GM19395 (cell line): ENCODE results near the gene TUT1.
"Not testable (repeated sequence)": the region's sequence is repeated elsewhere in the genome, so short reads cannot be mapped to it uniquely, and the experiment has no call there.

Experiments used
- ATAC-seq: cut with Tn5 transposase; IDR thresholded peaks from one replicate; pipeline ENCODE4 v1.9.1; 2021; ENCODE audit warnings: mild to moderate bottlenecking, moderate library complexity; ENCODE audit not compliant: unreplicated experiment

The TUT1 gene, protein sequence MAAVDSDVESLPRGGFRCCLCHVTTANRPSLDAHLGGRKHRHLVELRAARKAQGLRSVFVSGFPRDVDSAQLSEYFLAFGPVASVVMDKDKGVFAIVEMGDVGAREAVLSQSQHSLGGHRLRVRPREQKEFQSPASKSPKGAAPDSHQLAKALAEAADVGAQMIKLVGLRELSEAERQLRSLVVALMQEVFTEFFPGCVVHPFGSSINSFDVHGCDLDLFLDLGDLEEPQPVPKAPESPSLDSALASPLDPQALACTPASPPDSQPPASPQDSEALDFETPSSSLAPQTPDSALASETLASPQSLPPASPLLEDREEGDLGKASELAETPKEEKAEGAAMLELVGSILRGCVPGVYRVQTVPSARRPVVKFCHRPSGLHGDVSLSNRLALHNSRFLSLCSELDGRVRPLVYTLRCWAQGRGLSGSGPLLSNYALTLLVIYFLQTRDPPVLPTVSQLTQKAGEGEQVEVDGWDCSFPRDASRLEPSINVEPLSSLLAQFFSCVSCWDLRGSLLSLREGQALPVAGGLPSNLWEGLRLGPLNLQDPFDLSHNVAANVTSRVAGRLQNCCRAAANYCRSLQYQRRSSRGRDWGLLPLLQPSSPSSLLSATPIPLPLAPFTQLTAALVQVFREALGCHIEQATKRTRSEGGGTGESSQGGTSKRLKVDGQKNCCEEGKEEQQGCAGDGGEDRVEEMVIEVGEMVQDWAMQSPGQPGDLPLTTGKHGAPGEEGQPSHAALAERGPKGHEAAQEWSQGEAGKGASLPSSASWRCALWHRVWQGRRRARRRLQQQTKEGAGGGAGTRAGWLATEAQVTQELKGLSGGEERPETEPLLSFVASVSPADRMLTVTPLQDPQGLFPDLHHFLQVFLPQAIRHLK

DNA sequence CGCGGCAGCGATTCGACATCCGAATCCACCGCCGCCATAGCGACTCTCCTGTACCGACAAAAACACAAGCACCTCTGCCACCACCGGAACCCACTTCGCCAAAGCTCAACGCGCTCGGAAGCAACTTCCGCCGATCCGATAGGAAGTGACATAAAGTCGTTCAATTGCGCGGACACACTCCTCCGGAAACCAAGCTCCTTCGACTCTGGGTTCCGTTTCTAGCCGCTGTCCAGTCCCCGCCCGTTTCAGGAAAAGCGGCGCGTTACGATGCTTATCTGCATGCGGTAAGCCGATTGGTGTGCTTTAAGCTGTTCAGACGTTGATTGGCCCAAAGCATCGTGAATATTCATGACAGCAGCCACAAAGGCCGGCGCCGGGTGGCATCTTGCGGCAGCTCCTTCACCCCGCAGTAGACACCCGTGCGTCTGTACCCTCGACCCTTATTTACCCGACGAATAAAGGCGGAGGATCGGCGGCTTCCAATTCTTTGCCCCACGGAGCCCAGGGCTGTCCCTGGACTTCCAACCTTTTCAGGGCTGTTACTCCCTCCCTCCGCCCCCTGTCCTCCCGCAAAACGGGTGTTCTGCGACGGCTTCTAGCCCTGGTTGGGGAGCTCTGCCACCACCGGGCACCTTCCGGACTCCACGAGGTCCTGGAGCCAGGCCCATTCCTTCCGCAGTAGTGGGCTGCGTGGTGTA lies at the start of gene TUT1:
Gene TUT1 (minus strand): TSS at position 76 of the 698 bp plus-strand sequence. CDS start 38 bp downstream, at position 38.
- peak; percentile 87 for ATAC-seq

DNA sequence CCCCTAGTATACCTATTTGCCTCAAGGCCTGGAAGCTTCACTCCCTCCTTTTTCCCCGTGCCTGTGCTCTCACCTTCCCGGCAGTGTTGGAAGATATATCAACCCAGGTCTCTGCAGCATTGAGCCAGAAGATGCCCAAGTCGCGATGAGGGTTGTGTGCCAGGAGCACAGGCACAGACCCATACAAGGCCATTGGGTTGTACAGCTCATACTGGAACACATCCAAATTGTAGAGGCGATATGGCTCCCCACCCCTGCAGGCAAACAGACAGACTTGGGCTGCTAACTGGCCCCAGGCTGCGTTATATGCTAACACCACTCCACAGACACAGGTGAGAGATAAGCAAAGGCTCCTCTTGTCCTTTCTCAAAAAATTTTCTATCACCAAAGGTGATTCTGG lies 41.2 kb upstream of the TUT1 start:
- ATAC-seq, result no peak

DNA sequence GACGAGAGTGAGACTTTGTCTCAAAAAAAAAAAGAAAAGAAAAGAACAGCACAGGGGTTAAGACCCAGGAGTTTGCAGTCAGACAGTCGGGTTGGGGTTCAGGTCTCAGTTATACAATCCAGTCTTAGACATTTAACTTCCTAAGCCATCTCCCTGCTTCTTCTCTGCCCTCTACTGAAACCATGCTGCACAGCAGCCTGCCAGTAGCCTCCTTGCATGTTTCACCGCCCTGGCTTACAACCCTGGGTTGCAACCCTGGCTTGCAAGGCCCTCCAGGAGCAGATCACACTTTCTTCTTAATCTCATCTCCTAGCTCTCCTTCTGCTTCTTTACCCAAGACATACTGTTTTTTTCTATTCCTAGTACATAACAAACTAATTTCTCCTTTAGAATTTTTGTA lies 36.4 kb upstream of the TUT1 start:
- no peak for ATAC-seq

DNA sequence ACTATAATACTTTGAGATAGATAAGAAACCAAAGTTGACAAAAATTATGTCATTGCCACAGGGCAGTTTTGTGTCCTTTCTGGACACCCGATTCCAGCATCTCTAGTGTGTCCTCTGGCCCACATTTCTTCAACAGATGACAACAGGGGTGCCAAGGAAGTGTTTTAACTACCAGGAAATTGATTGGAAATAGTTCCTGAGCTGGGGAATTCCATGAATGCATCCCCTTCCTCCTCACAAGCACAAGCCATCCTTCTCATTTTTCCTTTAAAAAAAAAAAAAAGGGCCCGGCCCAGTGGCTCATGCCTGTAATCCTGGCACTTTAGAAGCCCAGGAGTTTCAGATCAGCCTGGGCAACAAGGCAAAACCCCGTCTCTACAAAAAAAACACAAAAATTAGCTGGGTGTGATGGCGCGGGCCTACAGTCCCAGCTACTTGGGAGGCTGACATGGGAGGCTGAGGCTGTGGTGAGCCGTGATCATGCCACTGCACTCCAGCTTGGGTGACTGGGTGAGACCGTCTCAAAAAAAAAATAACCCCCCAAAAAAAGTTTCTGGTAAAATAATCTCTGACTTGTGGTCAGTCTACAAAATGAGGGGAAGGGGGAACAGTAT lies 31.3 kb upstream of the TUT1 start:
- no peak for ATAC-seq

DNA sequence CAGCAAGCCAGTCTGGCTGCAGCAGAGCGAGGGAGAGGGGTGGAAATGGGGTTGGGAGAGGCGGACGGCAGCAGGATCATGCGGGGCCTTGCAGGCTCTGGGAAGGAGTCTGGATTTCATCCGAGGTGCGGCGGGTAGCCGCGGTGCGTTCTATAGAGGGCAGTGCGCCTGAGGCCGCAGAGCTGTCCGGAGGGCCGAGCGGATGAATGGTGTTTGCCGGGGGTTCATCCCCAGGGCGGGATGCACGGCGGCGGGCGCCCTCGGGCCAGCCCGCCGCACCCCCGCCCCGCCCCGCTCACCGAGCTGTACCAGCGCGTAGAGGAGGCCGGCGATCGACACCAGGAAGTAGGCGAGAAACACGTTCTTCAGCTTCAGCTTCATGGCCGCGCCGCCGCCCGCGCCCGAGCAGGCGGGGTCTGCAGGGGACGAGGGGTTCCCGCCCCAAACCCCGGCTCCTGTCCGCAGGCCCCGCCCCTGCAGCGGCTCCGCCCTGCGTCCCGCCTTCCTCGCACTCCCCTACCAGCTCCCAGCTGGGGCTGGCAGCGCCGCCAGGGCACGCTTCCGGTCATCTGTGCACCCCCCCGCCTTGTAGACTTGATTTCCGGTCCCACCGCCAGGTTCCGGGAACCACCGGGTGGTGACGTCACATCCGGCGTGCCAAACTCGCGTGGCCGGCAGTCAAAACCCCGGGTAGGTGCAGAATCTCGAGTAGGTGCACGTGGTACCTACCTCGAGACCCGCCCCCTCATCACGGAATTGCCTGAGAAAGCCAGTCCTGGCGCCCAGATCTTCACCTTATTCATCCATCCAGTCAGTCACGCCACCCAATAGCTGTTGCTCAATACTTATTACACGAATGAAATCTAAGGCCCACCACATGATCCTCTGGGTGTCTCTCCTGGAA lies 30.5 kb upstream of the TUT1 start, which contains the start of gene B3GAT3:
Gene B3GAT3 (minus strand): TSS at position 420 of the 904 bp plus-strand sequence. CDS start 39 bp downstream, at position 381.
- ATAC-seq, result peak; percentile 91

GRCh38 chr11:62621027-62621566 lies 29.8 kb upstream of the TUT1 start:
- ATAC-seq, result no peak

DNA sequence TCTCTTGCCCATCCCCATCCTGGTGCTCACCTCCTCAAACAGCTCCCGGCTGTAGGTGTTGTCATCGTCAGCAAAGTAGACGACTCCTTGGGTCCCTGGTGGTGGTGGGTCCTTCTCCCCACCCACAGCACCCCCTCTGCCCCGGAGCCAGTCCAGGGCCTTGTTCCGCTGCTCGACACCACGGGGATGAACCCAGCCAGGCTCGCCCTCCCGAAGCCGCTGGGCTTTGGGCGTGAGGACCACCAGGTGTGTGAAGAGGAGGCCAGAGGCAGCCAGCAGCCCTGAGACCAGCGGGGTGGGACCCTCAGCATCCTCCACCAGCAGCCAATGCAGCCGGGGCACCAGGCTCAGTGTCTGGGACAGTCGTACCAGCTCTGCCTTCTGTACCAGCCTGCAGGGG lies 25.6 kb upstream of the TUT1 start:
- not testable (repeated sequence) for ATAC-seq

- ATAC-seq, result no peak
Measured at GRCh38 chr11:62615521-62615920, 24.2 kb upstream of the TUT1 start.

DNA sequence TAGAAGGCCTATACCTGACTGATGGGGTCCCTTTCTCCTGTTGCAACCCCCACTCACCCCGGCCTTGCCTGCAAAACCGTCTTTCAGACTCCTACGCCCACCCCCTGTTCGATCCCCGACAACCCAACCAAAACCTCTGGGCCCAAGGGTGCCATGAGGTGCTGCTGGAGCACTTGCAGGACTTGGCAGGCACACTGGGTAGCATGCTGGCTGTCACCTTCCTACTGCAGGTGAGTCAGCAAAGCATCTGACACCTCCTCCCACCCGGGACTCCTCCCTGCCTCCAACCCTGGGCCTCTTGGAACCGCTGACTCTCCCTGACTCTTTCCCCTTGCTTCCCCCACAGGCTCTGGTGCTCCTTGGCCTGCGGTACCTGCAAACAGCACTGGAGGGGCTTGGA lies 23.0 kb upstream of the TUT1 start:
- ATAC-seq, result no peak

GRCh38 chr11:62613291-62613778 lies 22.0 kb upstream of the TUT1 start:
- no peak for ATAC-seq

DNA sequence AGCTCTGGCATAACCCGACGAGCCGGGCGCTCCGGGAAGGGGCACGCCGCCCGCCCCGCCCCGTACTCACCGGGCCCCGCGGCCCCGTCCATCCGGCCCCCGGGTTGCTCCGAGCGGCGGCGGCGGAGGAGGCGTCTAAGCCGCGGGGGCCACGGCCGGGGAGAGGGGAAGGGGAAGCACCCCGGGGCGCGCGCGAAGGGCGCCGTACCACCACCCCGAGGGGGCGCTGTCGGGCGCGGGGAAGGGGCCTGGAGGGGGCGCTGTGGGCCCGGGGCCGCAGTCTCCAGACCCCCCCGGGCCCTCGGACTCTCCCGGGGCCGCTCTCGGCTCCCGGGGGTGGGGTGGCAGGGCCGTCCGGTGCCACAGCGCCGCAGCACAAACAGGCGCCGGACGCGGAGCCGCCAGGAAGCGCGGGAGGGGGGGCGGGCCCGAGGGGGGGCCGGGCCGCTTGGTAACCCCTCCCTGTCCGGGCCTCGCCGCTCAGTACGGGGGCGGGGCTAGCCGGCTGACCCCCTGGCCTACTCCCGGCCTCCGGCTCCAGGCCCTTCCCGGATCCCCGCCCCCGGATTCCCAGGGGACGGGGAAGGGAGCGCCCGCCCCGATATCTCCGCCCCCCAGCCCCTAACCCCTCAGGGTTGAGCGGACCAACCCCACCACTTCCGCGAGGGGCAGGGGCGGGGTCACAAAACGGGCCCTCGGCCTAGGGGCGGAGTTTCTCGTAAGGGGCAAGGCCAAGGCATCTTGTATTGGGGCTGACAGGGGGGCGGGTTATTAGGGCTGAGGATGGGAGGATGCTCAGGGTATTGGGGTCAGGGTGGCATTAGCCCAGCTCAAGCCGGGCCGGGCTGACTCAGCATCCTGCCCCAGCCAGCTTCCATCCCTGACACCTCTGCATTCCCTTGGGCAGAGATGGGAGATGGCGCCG lies 21.3 kb upstream of the TUT1 start, which contains the start of the genes EML3 and ROM1:
Gene EML3 (minus strand): TSS at position 410 of the 925 bp plus-strand sequence. CDS start 318 bp downstream, at position 92.
Gene ROM1 (plus strand): TSS at position 892 of the 925 bp plus-strand sequence. CDS start 25 bp downstream, at position 917.
- peak; percentile 78 for ATAC-seq

- peak; percentile 40 for ATAC-seq
Measured at GRCh38 chr11:62611705-62612365, 20.5 kb upstream of the TUT1 start.

GRCh38 chr11:62610814-62611704 lies 19.7 kb upstream of the TUT1 start:
- ATAC-seq, result no peak

DNA sequence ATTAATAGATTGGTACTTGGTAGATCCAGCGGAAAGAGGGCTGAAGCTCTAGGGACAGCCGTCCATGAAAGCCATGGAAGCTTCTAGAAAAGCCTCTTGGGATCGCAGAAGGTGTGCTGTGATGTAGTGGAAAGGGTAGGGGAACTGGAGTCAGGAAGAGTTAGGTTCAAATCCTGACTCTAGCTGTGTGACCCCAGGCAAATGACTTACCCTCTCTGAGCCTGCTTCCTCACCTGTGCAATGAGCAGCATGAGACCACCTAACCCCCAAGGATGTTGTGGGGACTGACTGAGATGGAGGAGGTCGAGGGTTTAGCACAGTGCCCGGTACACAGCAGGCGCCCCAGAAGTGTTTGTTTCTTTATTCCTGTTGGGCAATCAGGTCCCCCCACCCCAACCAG lies 19.1 kb upstream of the TUT1 start:
- no peak for ATAC-seq

DNA sequence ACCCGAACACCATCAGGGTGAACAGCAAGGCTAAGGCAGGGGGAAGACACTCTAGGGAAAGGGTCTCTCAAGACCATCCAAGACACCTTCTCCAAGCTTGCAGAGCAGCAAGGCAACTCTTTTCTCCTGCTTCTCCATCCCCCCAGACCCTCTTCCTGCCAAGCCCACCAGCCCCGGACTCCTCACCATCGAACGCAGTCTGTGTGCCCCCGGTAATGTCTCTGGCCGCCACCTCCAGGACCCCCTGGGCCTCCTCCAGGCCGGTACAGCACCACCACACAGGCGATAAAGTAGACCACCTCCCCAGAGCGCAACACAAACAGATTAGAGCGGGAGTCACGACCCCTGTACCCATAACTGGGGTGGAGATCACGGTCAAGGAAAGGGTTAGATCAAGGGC lies 17.5 kb upstream of the TUT1 start:
- no peak for ATAC-seq

DNA sequence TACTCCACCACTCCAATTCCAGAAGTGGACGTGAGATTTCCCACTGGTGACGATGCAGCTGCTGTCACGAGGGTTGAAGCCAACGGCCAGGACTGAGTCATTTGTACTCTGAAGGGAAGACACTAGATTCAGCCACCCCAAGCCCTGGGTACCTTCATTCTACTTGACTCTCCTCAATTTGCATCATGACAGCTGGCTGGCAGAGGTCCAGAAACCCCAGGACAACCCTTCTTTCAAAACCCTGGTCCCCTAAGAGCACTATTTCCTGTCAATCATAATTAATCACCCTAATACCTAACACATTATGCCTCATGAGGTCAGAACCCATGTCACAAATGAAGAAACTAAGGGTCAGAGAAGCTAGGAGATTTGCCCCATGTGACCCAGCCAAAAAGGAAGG lies 16.4 kb upstream of the TUT1 start:
- no peak for ATAC-seq
